HuH-7 (cell line): Measurements from ENCODE around the gene PDGFB.
"Not testable (repeated sequence)": the region's sequence is repeated elsewhere in the genome, so short reads cannot be mapped to it uniquely, and the experiment has no call there.

Source experiments
- DNase-seq: peaks from one replicate; pipeline ENCODE4 v3.0.0; 2011; ENCODE audit warnings: low spot score

The PDGFB gene

GRCh38 chr22:39226353-39226752, 18.4 kb downstream of the PDGFB start:
- DNase-seq: no peak

GRCh38 chr22:39225591-39225990, 19.2 kb downstream of the PDGFB start:
- no peak for DNase-seq

GRCh38 chr22:39224550-39224949, 20.2 kb downstream of the PDGFB start:
- DNase-seq: no peak

- no peak for DNase-seq
Observed at GRCh38 chr22:39223091-39223710, 21.6 kb downstream of the PDGFB start.

- no peak for DNase-seq
Observed at GRCh38 chr22:39221999-39222686, 22.6 kb downstream of the PDGFB start.

GRCh38 chr22:39220890-39221850, 23.6 kb downstream of the PDGFB start:
- DNase-seq: no peak

GRCh38 chr22:39220450-39220849, 24.3 kb downstream of the PDGFB start:
- DNase-seq: no peak

GRCh38 chr22:39219071-39220039, 25.4 kb downstream of the PDGFB start:
- no peak for DNase-seq

GRCh38 chr22:39218432-39218831, 26.4 kb downstream of the PDGFB start:
- DNase-seq: not testable (repeated sequence)

- no peak for DNase-seq
Observed at GRCh38 chr22:39216143-39216490, 28.7 kb downstream of the PDGFB start.

GRCh38 chr22:39215426-39216142, 29.2 kb downstream of the PDGFB start:
- peak; percentile 77 for DNase-seq

- no peak for DNase-seq
Observed at GRCh38 chr22:39215070-39215396, 29.7 kb downstream of the PDGFB start.

GRCh38 chr22:39214383-39215069, 30.3 kb downstream of the PDGFB start:
- no peak for DNase-seq

- DNase-seq: no peak
Observed at GRCh38 chr22:39214006-39214382, 30.8 kb downstream of the PDGFB start.

- peak; percentile 39 for DNase-seq
Observed at GRCh38 chr22:39212721-39213376, 31.9 kb downstream of the PDGFB start.

GRCh38 chr22:39209756-39210155, 35.0 kb downstream of the PDGFB start:
- DNase-seq: no peak

- DNase-seq: no peak
Observed at GRCh38 chr22:39208013-39208680, 36.6 kb downstream of the PDGFB start.

GRCh38 chr22:39207141-39208012, 37.4 kb downstream of the PDGFB start:
- no peak for DNase-seq
